NB4 (cell line): ENCODE measurements around the gene CDON.

ENCODE experiments used
- POLR2A ChIP-seq: IDR thresholded peaks from 2 replicates; pipeline ENCODE4 v1.6.1; 2011; ENCODE audit warnings: mild to moderate bottlenecking; ENCODE audit not compliant: insufficient read length; ENCODE audit errors: extremely low read depth
- TF ChIP-seq, protein P1 (sequence below): IDR thresholded peaks from one replicate; pipeline ENCODE4 v1.5.1; 2012; ENCODE audit warnings: low read depth, low read length

DNA sequence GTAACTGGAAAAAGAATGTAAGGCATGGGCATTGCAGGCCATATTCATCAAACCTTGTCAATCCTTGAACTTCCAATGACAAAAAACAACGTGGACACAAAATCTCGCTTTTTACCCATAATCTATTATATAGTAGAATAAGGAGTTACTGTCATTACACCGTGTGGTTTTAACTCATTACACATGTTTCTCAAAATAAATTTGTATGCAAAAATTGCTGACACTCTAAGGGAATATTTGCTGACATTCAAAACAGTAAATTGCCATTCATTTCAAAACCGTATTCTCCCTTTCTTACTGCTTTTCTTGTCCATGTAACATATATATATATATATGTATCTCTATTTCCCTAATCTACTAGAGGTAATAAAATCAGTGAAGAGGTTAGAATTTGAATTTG, 33.4 kb downstream of the CDON start:
- TF ChIP-seq, protein P1, sequence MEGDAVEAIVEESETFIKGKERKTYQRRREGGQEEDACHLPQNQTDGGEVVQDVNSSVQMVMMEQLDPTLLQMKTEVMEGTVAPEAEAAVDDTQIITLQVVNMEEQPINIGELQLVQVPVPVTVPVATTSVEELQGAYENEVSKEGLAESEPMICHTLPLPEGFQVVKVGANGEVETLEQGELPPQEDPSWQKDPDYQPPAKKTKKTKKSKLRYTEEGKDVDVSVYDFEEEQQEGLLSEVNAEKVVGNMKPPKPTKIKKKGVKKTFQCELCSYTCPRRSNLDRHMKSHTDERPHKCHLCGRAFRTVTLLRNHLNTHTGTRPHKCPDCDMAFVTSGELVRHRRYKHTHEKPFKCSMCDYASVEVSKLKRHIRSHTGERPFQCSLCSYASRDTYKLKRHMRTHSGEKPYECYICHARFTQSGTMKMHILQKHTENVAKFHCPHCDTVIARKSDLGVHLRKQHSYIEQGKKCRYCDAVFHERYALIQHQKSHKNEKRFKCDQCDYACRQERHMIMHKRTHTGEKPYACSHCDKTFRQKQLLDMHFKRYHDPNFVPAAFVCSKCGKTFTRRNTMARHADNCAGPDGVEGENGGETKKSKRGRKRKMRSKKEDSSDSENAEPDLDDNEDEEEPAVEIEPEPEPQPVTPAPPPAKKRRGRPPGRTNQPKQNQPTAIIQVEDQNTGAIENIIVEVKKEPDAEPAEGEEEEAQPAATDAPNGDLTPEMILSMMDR = no peak
- no peak for TF ChIP-seq POLR2A
